Measurements from ENCODE around the gene KRTAP19-6. TPM values are rescaled to one million over a fixed set of nuclear protein-coding genes. Genes with fewer than 3 reads are reported as not detected.

KRTAP19-6 gene
- total RNA-seq, 1 experiment from 2014 or later, result not detected

GRCh38 chr21:30491963-30492428 lies 49.7 kb downstream of the KRTAP19-6 start, which contains the start of gene KRTAP19-3:
KRTAP19-3 (minus strand) TSS chr21:30492013; CDS start chr21:30491957, 56 bp downstream.
- in situ Hi-C loops (cut with HindIII; ENCODE audit: low pct_unique_long_range_greater_than_20kb, low sequenced_read_pairs), result no loop called here
- no peak for DNase-seq (ENCODE audit: low read depth, low spot score)

Small RNA genes within 50 kb of the gene (small RNA-seq; reads per million reads assigned to genes)
- gene AP000567.1 (0 to 0.05 reads per million in 2 experiments), gene KRTAP19-10P (0 reads per million in 2 experiments), gene KRTAP19-11P (0 reads per million in 2 experiments), gene KRTAP19-9P (0 reads per million in 2 experiments), gene KRTAP22-2 (0 reads per million in 2 experiments)

Other genes starting within 250 kb of the KRTAP19-6 start
- not detected in 2 replicates for gene KRTAP26-1, start 221.5 kb downstream of the KRTAP19-6 start, total RNA-seq (2014; rRNA removed; shearing (Covaris generic))
- gene KRTAP27-1, start 204.2 kb downstream of the KRTAP19-6 start, total RNA-seq (2014; rRNA removed; shearing (Covaris generic)), result not detected in 2 replicates
- not detected in 2 replicates for gene KRTAP23-1, start 193.3 kb downstream of the KRTAP19-6 start, total RNA-seq (2014; rRNA removed; shearing (Covaris generic))
- not detected in 2 replicates for gene KRTAP13-2, start 169.6 kb downstream of the KRTAP19-6 start, total RNA-seq (2014; rRNA removed; shearing (Covaris generic))
- gene KRTAP13-1, start 145.8 kb downstream of the KRTAP19-6 start, total RNA-seq (2014; rRNA removed; shearing (Covaris generic)), result not detected in 2 replicates
- not detected in 2 replicates for gene KRTAP13-3, start 115.9 kb downstream of the KRTAP19-6 start, total RNA-seq (2014; rRNA removed; shearing (Covaris generic))
- gene KRTAP13-4, start 111.6 kb downstream of the KRTAP19-6 start, total RNA-seq (2014; rRNA removed; shearing (Covaris generic)), result not detected in 2 replicates
- gene KRTAP15-1, start 101.6 kb downstream of the KRTAP19-6 start, total RNA-seq (2014; rRNA removed; shearing (Covaris generic)), result not detected in 2 replicates
- gene KRTAP19-1, start 61.5 kb downstream of the KRTAP19-6 start, total RNA-seq (2014; rRNA removed; shearing (Covaris generic)), result 0.34 and 1.3 TPM in 2 replicates
- not detected in 2 replicates for gene KRTAP19-2, start 54.4 kb downstream of the KRTAP19-6 start, total RNA-seq (2014; rRNA removed; shearing (Covaris generic))
- not detected in 2 replicates for gene KRTAP19-3, start 49.9 kb downstream of the KRTAP19-6 start, total RNA-seq (2014; rRNA removed; shearing (Covaris generic))
- not detected in 2 replicates for gene KRTAP19-4, start 44.7 kb downstream of the KRTAP19-6 start, total RNA-seq (2014; rRNA removed; shearing (Covaris generic))
- gene KRTAP19-5, start 39.7 kb downstream of the KRTAP19-6 start, total RNA-seq (2014; rRNA removed; shearing (Covaris generic)), result not detected in 2 replicates
- gene KRTAP19-7, start 19.4 kb upstream of the KRTAP19-6 start, total RNA-seq (2014; rRNA removed; shearing (Covaris generic)), result not detected in 2 replicates
- not detected in 2 replicates for gene KRTAP22-2, start 48.5 kb upstream of the KRTAP19-6 start, total RNA-seq (2014; rRNA removed; shearing (Covaris generic))
- gene KRTAP6-3, start 50.6 kb upstream of the KRTAP19-6 start, total RNA-seq (2014; rRNA removed; shearing (Covaris generic)), result not detected in 2 replicates
- not detected in 2 replicates for gene KRTAP6-2, start 57.0 kb upstream of the KRTAP19-6 start, total RNA-seq (2014; rRNA removed; shearing (Covaris generic))
- not detected in 2 replicates for gene KRTAP22-1, start 59.2 kb upstream of the KRTAP19-6 start, total RNA-seq (2014; rRNA removed; shearing (Covaris generic))
- gene KRTAP6-1, start 72.1 kb upstream of the KRTAP19-6 start, total RNA-seq (2014; rRNA removed; shearing (Covaris generic)), result not detected in 2 replicates
- gene KRTAP20-1, start 74.6 kb upstream of the KRTAP19-6 start, total RNA-seq (2014; rRNA removed; shearing (Covaris generic)), result not detected in 2 replicates
- not detected in 2 replicates for gene KRTAP20-4, start 78.8 kb upstream of the KRTAP19-6 start, total RNA-seq (2014; rRNA removed; shearing (Covaris generic))
- gene KRTAP20-2, start 93.3 kb upstream of the KRTAP19-6 start, total RNA-seq (2014; rRNA removed; shearing (Covaris generic)), result not detected in 2 replicates
- not detected in 2 replicates for gene KRTAP20-3, start 101.0 kb upstream of the KRTAP19-6 start, total RNA-seq (2014; rRNA removed; shearing (Covaris generic))
- gene KRTAP21-3, start 176.9 kb upstream of the KRTAP19-6 start, total RNA-seq (2014; rRNA removed; shearing (Covaris generic)), result not detected in 2 replicates
- not detected in 2 replicates for gene KRTAP21-2, start 205.4 kb upstream of the KRTAP19-6 start, total RNA-seq (2014; rRNA removed; shearing (Covaris generic))
- not detected in 2 replicates for gene KRTAP21-1, start 213.6 kb upstream of the KRTAP19-6 start, total RNA-seq (2014; rRNA removed; shearing (Covaris generic))

All from SK-MEL-5 (cell line).